H9 (cell line): ENCODE measurements around the gene ZNF474. TPM values are rescaled to one million over a fixed set of nuclear protein-coding genes. Genes with fewer than 3 reads are reported as not detected.

Experiments
- DNase-seq: peaks from one replicate; pipeline ENCODE4 v3.0.0-alpha.2; 2017
- H2AFZ ChIP-seq: one replicate; pipeline ENCODE4 v1.6.1; 2013; ENCODE audit warnings: mild to moderate bottlenecking, low read length, control low read depth, moderate library complexity
- H2AK5ac ChIP-seq: 2 replicates; pipeline ENCODE4 v1.6.1; 2013; ENCODE audit warnings: low read length, control low read depth, mixed read lengths; ENCODE audit not compliant: insufficient read length
- H2BK120ac ChIP-seq: one replicate; pipeline ENCODE4 v1.6.1; 2013; ENCODE audit warnings: low read depth, mild to moderate bottlenecking, low read length, control low read depth, inconsistent platforms; ENCODE audit not compliant: poor library complexity, severe bottlenecking
- H2BK12ac ChIP-seq: 2 replicates; pipeline ENCODE4 v1.6.1; 2013; ENCODE audit warnings: low read length, control low read depth, mixed read lengths, low read depth; ENCODE audit not compliant: insufficient read length
- H2BK15ac ChIP-seq: 2 replicates; pipeline ENCODE4 v1.6.1; 2013; ENCODE audit warnings: low read depth, low read length, control low read depth
- H2BK20ac ChIP-seq: one replicate; pipeline ENCODE4 v1.6.1; 2013; ENCODE audit warnings: low read depth, mild to moderate bottlenecking, low read length, control low read depth, inconsistent platforms; ENCODE audit not compliant: poor library complexity, severe bottlenecking
- H2BK5ac ChIP-seq: 2 replicates; pipeline ENCODE4 v1.6.1; 2013; ENCODE audit warnings: low read length, control low read depth, mixed read lengths; ENCODE audit not compliant: insufficient read length
- H3K14ac ChIP-seq: 2 replicates; pipeline ENCODE4 v1.6.1; 2013; ENCODE audit warnings: low read length, control low read depth; ENCODE audit not compliant: insufficient read depth
- H3K18ac ChIP-seq: 2 replicates; pipeline ENCODE4 v1.6.1; 2013; ENCODE audit warnings: low read depth, mild to moderate bottlenecking, mixed read lengths, low read length, control low read depth; ENCODE audit not compliant: insufficient read length
- H3K23ac ChIP-seq: 2 replicates; pipeline ENCODE4 v1.6.1; 2013; ENCODE audit warnings: low read length, control low read depth, mixed read lengths, low read depth; ENCODE audit not compliant: insufficient read length
- H3K23me2 ChIP-seq: 2 replicates; pipeline ENCODE4 v1.6.1; 2013; ENCODE audit warnings: low read depth, mild to moderate bottlenecking, mixed read lengths, low read length, control low read depth; ENCODE audit not compliant: insufficient read length, poor library complexity, severe bottlenecking
- H3K27ac ChIP-seq: 2 replicates; pipeline ENCODE4 v1.5.1; 2013; ENCODE audit warnings: low read length, control low read depth, mixed read lengths, low read depth; ENCODE audit not compliant: insufficient read length
- H3K27me3 ChIP-seq: 2 replicates; pipeline ENCODE4 v1.6.1; 2013; ENCODE audit warnings: low read length, control low read depth, inconsistent platforms; ENCODE audit not compliant: insufficient read depth
- H3K4ac ChIP-seq: 2 replicates; pipeline ENCODE4 v1.6.1; 2013; ENCODE audit warnings: low read depth, mild to moderate bottlenecking, control low read depth, inconsistent platforms, low read length, moderate library complexity
- H3K4me1 ChIP-seq: 2 replicates; pipeline ENCODE4 v1.6.1; 2013; ENCODE audit warnings: low read length, control low read depth, inconsistent platforms; ENCODE audit not compliant: insufficient read depth
- H3K4me2 ChIP-seq: 2 replicates; pipeline ENCODE4 v1.6.1; 2013; ENCODE audit warnings: low read length, control low read depth, mixed read lengths; ENCODE audit not compliant: insufficient read length, insufficient read depth
- H3K56ac ChIP-seq: 2 replicates; pipeline ENCODE4 v1.6.1; 2013; ENCODE audit warnings: low read depth, mild to moderate bottlenecking, mixed read lengths, low read length, control low read depth; ENCODE audit not compliant: insufficient read length
- H3K79me1 ChIP-seq: 2 replicates; pipeline ENCODE4 v1.6.1; 2013; ENCODE audit warnings: low read depth, mild to moderate bottlenecking, moderate library complexity, low read length, control low read depth, inconsistent platforms; ENCODE audit not compliant: insufficient read depth, poor library complexity, severe bottlenecking
- H3K79me2 ChIP-seq: 2 replicates; pipeline ENCODE4 v1.6.1; 2013; ENCODE audit warnings: low read length, control low read depth, inconsistent platforms; ENCODE audit not compliant: insufficient read depth
- H3K9ac ChIP-seq: 2 replicates; pipeline ENCODE4 v1.6.1; 2013; ENCODE audit warnings: low read length, control low read depth, mixed read lengths; ENCODE audit not compliant: insufficient read length; ENCODE audit errors: extremely low read depth
- H3K9me3 ChIP-seq: one replicate; pipeline ENCODE4 v1.6.1; 2013; ENCODE audit warnings: low read depth, low read length, inconsistent platforms; ENCODE audit not compliant: control insufficient read depth
- H3T11ph ChIP-seq: one replicate; pipeline ENCODE4 v1.6.1; 2013; ENCODE audit warnings: mild to moderate bottlenecking, low read length, control low read depth, inconsistent platforms
- H4K20me1 ChIP-seq: one replicate; pipeline ENCODE4 v1.6.1; 2013; ENCODE audit not compliant: control insufficient read depth, insufficient read length, insufficient read depth
- H4K5ac ChIP-seq: 2 replicates; pipeline ENCODE4 v1.6.1; 2013; ENCODE audit warnings: low read depth, mild to moderate bottlenecking, mixed read lengths, low read length, control low read depth; ENCODE audit not compliant: insufficient read length
- H4K8ac ChIP-seq: replicated peaks from 2 replicates; pipeline ENCODE4 v1.6.1; 2013; ENCODE audit warnings: low read length, control low read depth, mixed read lengths, low read depth; ENCODE audit not compliant: insufficient read length
- H4K91ac ChIP-seq: 2 replicates; pipeline ENCODE4 v1.6.1; 2013; ENCODE audit warnings: low read depth, mild to moderate bottlenecking, moderate library complexity, mixed read lengths, low read length, control low read depth; ENCODE audit not compliant: insufficient read length
- H3K27ac Mint-ChIP-seq, 3 experiments: 2 replicates in 2 of 3; 3 replicates in 1 of 3; pipeline ENCODE4 v1.8.0; 2020 to 2021; ENCODE audit warnings: mixed read lengths in 3 of 3, mild to moderate bottlenecking in 1 of 3, moderate library complexity in 1 of 3
- H3K27me3 Mint-ChIP-seq: 2 replicates; pipeline ENCODE4 v1.8.0; 2021; ENCODE audit warnings: low read depth, mild to moderate bottlenecking, moderate library complexity, mixed read lengths
- H3K36me3 Mint-ChIP-seq, 3 experiments: 2 replicates in 2 of 3; 3 replicates in 1 of 3; pipeline ENCODE4 v1.8.0; 2020 to 2021; ENCODE audit warnings: low read depth in 3 of 3, mixed read lengths in 3 of 3; ENCODE audit not compliant: insufficient read depth in 1 of 3
- H3K4me1 Mint-ChIP-seq, 2 experiments: 2 replicates each; pipeline ENCODE4 v1.8.0; 2020; ENCODE audit warnings: mixed read lengths in 2 of 2
- H3K4me3 Mint-ChIP-seq, 2 experiments: 2 replicates in 1 of 2; 3 replicates in 1 of 2; pipeline ENCODE4 v1.8.0; 2020 to 2021; ENCODE audit warnings: mild to moderate bottlenecking in 2 of 2, mixed read lengths in 2 of 2, moderate library complexity in 1 of 2
- H3K9me3 Mint-ChIP-seq, 2 experiments: 2 replicates in 1 of 2; 3 replicates in 1 of 2; pipeline ENCODE4 v1.8.0; 2020; ENCODE audit warnings: mild to moderate bottlenecking in 2 of 2, mixed read lengths in 2 of 2, moderate library complexity in 1 of 2
- CTCF ChIP-seq: fragments of 200-600 bp; sonication (generic); conservative IDR thresholded peaks from 3 replicates; pipeline ENCODE4 v1.8.0; 2021; ENCODE audit warnings: antibody characterized with exemption, mild to moderate bottlenecking
- WGBS: extraction: QIAGEN DNeasy Blood & Tissue Kit; methylation state at CpG from one replicate; pipeline ENCODE4 v1.1.7; 2013; ENCODE audit warnings: missing lambda C conversion rate, low lambda C conversion rate, mixed read lengths; ENCODE audit not compliant: insufficient read length; ENCODE audit errors: extremely low coverage; 5-methylcytosine and 5-hydroxymethylcytosine counted together
- total RNA-seq: library from RNA; stranded (reverse); gene quantifications from 2 replicates; pipeline ENCODE4 v1.2.1, GENCODE V29; 2021

The ZNF474 gene
- total RNA-seq, 1 experiment from 2014 or later, result not detected

- Histone ChIP-seq H3T11ph (no peak overlapping the region), H3K79me1 (no peaks in the 10 kb centered on the region), H3K4me1 (peaks cover 11% of the 10 kb centered on the region; the same call in 1 of the 2 replicates), H2AK5ac (no peak overlapping the region), H3K4me2 (no peak overlapping the region), H4K20me1 (no peaks in the 10 kb centered on the region), H2BK12ac (no peak overlapping the region), H3K4ac (no peak overlapping the region), H3K27me3 (no peaks in the 10 kb centered on the region), H3K9ac (no peak overlapping the region), H4K91ac (no peak overlapping the region), H2BK120ac (no peak overlapping the region), H2AFZ (peak overlapping the region; percentile 27), H3K56ac (no peak overlapping the region), H3K14ac (no peak overlapping the region), H3K27ac (no peak overlapping the region), H2BK15ac (no peak overlapping the region; the same call in 1 of the 2 replicates), H3K23ac (no peak overlapping the region), H4K8ac (no peak overlapping the region), H2BK20ac (no peak overlapping the region), H4K5ac (no peak overlapping the region), H2BK5ac (no peak overlapping the region), H3K9me3 (no peaks in the 10 kb centered on the region), H3K18ac (no peak overlapping the region), H3K23me2 (no peaks in the 10 kb centered on the region), H3K79me2 (no peaks in the 10 kb centered on the region)
- no peak for TF ChIP-seq CTCF
- H3K9me3 Mint-ChIP-seq, result no peaks in the 10 kb centered on the region; a peak in 1 of 5 replicates
- peaks cover 24 to 34% of the 10 kb centered on the region in 2 experiments for H3K4me1 Mint-ChIP-seq
- peak overlapping the region in 2 of 3 experiments; percentile 22 to 56; a peak in 1 of 7 replicates for H3K27ac Mint-ChIP-seq
- peak; percentile 42 for DNase-seq
- H3K27me3 Mint-ChIP-seq, result no peaks in the 10 kb centered on the region
- H3K36me3 Mint-ChIP-seq, result peaks cover 0 to 2% (median 0%) of the 10 kb centered on the region in 3 experiments; a peak in 1 of 7 replicates
- H3K4me3 Mint-ChIP-seq, result no peak overlapping the region
- WGBS, result no CpG with 5 or more reads among the region's 7 CpGs
These were observed 53.2 kb downstream of the ZNF474 start for GRCh38 chr5:122182491-122182921.
